Panc1 (cell line): Measurements from ENCODE around the gene FANCI. TPM values are rescaled to one million over a fixed set of nuclear protein-coding genes. Genes with fewer than 3 reads are reported as not detected.

Experiments
- ATAC-seq: fragments of 200-7000 bp; cut with Tn5 transposase; 2 replicates; pipeline ENCODE4 v1.9.1; 2020; ENCODE audit warnings: mild to moderate bottlenecking, moderate library complexity
- BruUV-seq: library from RNA; stranded (reverse); fragments of 400-500 nt; replicated peaks from 2 replicates; lab custom pipeline; 2021; lab: Mats Ljungman, UMichigan
- CTCF ChIA-PET: fragments of 300-600 bp; sonication (Branson Sonifier 250); formaldehyde crosslinking; loops from one replicate; lab custom pipeline; 2022; ENCODE audit warnings: antibody characterized with exemption; lab: Charles Lee
- POLR2A ChIA-PET: fragments of 300-600 bp; sonication (Branson Sonifier 250); formaldehyde crosslinking; loops from one replicate; lab custom pipeline; 2022; ENCODE audit warnings: antibody characterized with exemption; lab: Charles Lee
- DNase-seq: peaks from one replicate; pipeline ENCODE4 v3.0.0-alpha.2; 2010; ENCODE audit warnings: low read depth, low spot score
- H3K27ac ChIP-seq: 2 replicates; pipeline ENCODE4 v1.5.1; 2011; ENCODE audit warnings: mild to moderate bottlenecking, low read length, inconsistent platforms
- H3K27me3 ChIP-seq: fragments of 200-500 bp; sonication (Bioruptor generic); 2 replicates; pipeline ENCODE4 v1.6.0; 2014; ENCODE audit warnings: low read length, inconsistent platforms; ENCODE audit not compliant: control insufficient read depth, insufficient read depth
- H3K36me3 ChIP-seq: fragments of 200-500 bp; sonication (Bioruptor generic); 2 replicates; pipeline ENCODE4 v1.5.1; 2014; ENCODE audit warnings: inconsistent platforms, mild to moderate bottlenecking, low read length, moderate library complexity; ENCODE audit not compliant: control insufficient read depth, insufficient read depth
- H3K4me1 ChIP-seq: 2 replicates; pipeline ENCODE4 v1.5.1; 2011; ENCODE audit warnings: inconsistent platforms, mild to moderate bottlenecking, low read length, moderate library complexity; ENCODE audit not compliant: control insufficient read depth, insufficient read depth
- H3K4me3 ChIP-seq, 2 experiments: 2 replicates each; pipeline ENCODE4 v1.5.1; 2011 to 2012; ENCODE audit warnings: low read depth in 2 of 2, low read length in 2 of 2, mild to moderate bottlenecking in 2 of 2, inconsistent platforms in 1 of 2, moderate library complexity in 1 of 2
- H3K9me3 ChIP-seq: fragments of 200-500 bp; sonication (Bioruptor generic); 2 replicates; pipeline ENCODE4 v1.5.1; 2014; ENCODE audit warnings: low read depth, mild to moderate bottlenecking, inconsistent platforms, low read length, moderate library complexity; ENCODE audit not compliant: control insufficient read depth, insufficient read depth
- CTCF ChIP-seq: fragments of 450-650 bp; IDR thresholded peaks from 2 replicates; pipeline ENCODE4 v1.5.1; 2017; ENCODE audit warnings: mild to moderate bottlenecking
- POLR2AphosphoS5 ChIP-seq: IDR thresholded peaks from 2 replicates; pipeline ENCODE4 v1.6.1; 2012; ENCODE audit warnings: mild to moderate bottlenecking, low read depth, low read length, moderate library complexity
- REST ChIP-seq, 2 experiments: IDR thresholded peaks; 2 replicates each; pipeline ENCODE4 v1.6.1; 2011 to 2012; ENCODE audit warnings: low read depth in 2 of 2, control low read depth in 1 of 2, low read length in 1 of 2, mild to moderate bottlenecking in 1 of 2, moderate library complexity in 1 of 2; ENCODE audit not compliant: insufficient read depth in 1 of 2
- TCF7L2 ChIP-seq: IDR thresholded peaks from 2 replicates; pipeline ENCODE4 v1.6.1; 2011; ENCODE audit warnings: mild to moderate bottlenecking, low read depth, low read length, inconsistent platforms
- in situ Hi-C: cut with HindIII; loops from 2 replicates; pipeline ENCODE4 v1.10.0; 2016; ENCODE audit warnings: low sequenced_read_pairs, low pct_unique_long_range_greater_than_20kb
- intact Hi-C: fragments of 100-400 bp; cut with micrococcal nuclease; formaldehyde crosslinking; loops from one replicate; pipeline ENCODE4 v1.10.0; 2022; ENCODE audit not compliant: unreplicated experiment
- total RNA-seq: library from RNA; stranded (reverse); gene quantifications from one replicate; pipeline ENCODE4 v1.2.1, GENCODE V29; 2021; ENCODE audit not compliant: unreplicated experiment

The FANCI gene
- total RNA-seq, 1 experiment from 2014 or later = 96.2 TPM

GRCh38 chr15:89205991-89206585 is 37.7 kb upstream of the FANCI start:
- H3K27me3 ChIP-seq = no peaks in the 10 kb centered on the region
- CTCF ChIA-PET = interaction anchor here (0.5 to 2.0 kb wide), 24 partner anchors 12 to 312 kb away, joined by 3 to 17 read pairs (median 4); partner anchors contain the start of gene FANCI

GRCh38 chr15:89206908-89207331 is 36.9 kb upstream of the FANCI start:
- TF ChIP-seq CTCF (peak; percentile 99), TCF7L2 (no peak)
- H3K27me3 ChIP-seq = no peaks in the 10 kb centered on the region
- intact Hi-C loops = loop anchor here (2.0 kb wide), 2 partner anchors 38 to 94 kb away; no protein-coding TSS in a partner anchor
- peak overlapping the region; percentile 19 to 35; a peak in 3 of 4 replicates for H3K4me3 ChIP-seq
- H3K9me3 ChIP-seq = no peaks in the 10 kb centered on the region
- ChIA-PET POLR2A (interaction anchor here (0.5 to 1.1 kb wide), 2 partner anchors 123 to 1045 kb away, joined by 3 to 4 read pairs; no protein-coding TSS in a partner anchor), CTCF (interaction anchor here (0.5 to 2.0 kb wide), 24 partner anchors 13 to 313 kb away, joined by 3 to 17 read pairs (median 4); partner anchors contain the start of gene FANCI)
- in situ Hi-C loops = no loop called here
- BruUV-seq = no TSS peak
- H3K27ac ChIP-seq = no peak overlapping the region
- H3K4me1 ChIP-seq = peaks cover 5% of the 10 kb centered on the region; the same call in 1 of the 2 replicates
- H3K36me3 ChIP-seq = no peaks in the 10 kb centered on the region
- DNase-seq (peak; percentile 33), ATAC-seq (peak; percentile 95)

More at GRCh38 chr15:89205991-89206585, 37.7 kb upstream of the FANCI start:
- peaks cover 5% of the 10 kb centered on the region; the same call in 1 of the 2 replicates for H3K4me1 ChIP-seq
- POLR2A ChIA-PET = interaction anchor here (0.6 to 1.1 kb wide), 3 partner anchors 124 to 478 kb away, joined by 3 to 8 read pairs (median 8); no protein-coding TSS in a partner anchor
- no peak for DNase-seq
- in situ Hi-C loops (no loop called here), intact Hi-C loops (loop anchor here (2.0 kb wide), 2 partner anchors 39 to 95 kb away; no protein-coding TSS in a partner anchor)
- no TSS peak for BruUV-seq
- H3K9me3 ChIP-seq = no peaks in the 10 kb centered on the region
- H3K36me3 ChIP-seq = no peaks in the 10 kb centered on the region
- peak; percentile 24; the same call in 1 of the 2 replicates for ATAC-seq
- no peak overlapping the region for H3K27ac ChIP-seq
- no peak for TF ChIP-seq POLR2AphosphoS5
- no peak for TF ChIP-seq REST (IDR thresholded peaks at IDR 0.05; ENCODE audit: insufficient read depth in 1 of 2, low read depth in 2 of 2, low read length in 1 of 2)
- no peak overlapping the region for H3K4me3 ChIP-seq

- intact Hi-C loops (no loop called here), in situ Hi-C loops (no loop called here)
- Histone ChIP-seq H3K9me3 (no peaks in the 10 kb centered on the region), H3K36me3 (no peaks in the 10 kb centered on the region), H3K4me1 (peaks cover 5% of the 10 kb centered on the region; the same call in 1 of the 2 replicates), H3K4me3 (no peak overlapping the region), H3K27me3 (no peaks in the 10 kb centered on the region), H3K27ac (no peak overlapping the region)
- ChIA-PET POLR2A (no interaction called here), CTCF (no interaction called here)
- TF ChIP-seq CTCF (no peak), TCF7L2 (no peak)
- DNase-seq = no peak
- ATAC-seq = no peak
- no TSS peak for BruUV-seq
Observed at GRCh38 chr15:89208256-89208655, 35.5 kb upstream of the FANCI start.
